KMS-11 (cell line): ENCODE data around the gene MBNL1.

Experiments
- H2AFZ ChIP-seq: fragments of 200-600 bp; sonication (generic); 2 replicates; pipeline ENCODE4 v1.6.1; 2016; ENCODE audit warnings: antibody characterized with exemption, mixed run types, low read depth
- H3K27ac ChIP-seq: fragments of 200-600 bp; sonication (generic); 2 replicates; pipeline ENCODE4 v1.6.1; 2016; ENCODE audit warnings: mild to moderate bottlenecking, mixed run types
- H3K27me3 ChIP-seq: fragments of 200-600 bp; sonication (generic); 2 replicates; pipeline ENCODE4 v1.6.1; 2017; ENCODE audit warnings: mild to moderate bottlenecking, low read depth, mixed run types, moderate library complexity; ENCODE audit not compliant: insufficient read depth
- H3K36me3 ChIP-seq: fragments of 200-600 bp; sonication (generic); 2 replicates; pipeline ENCODE4 v1.6.1; 2017; ENCODE audit warnings: mild to moderate bottlenecking, mixed run types; ENCODE audit not compliant: insufficient read depth
- H3K4me1 ChIP-seq: fragments of 200-600 bp; sonication (generic); 2 replicates; pipeline ENCODE4 v1.6.1; 2016; ENCODE audit warnings: mild to moderate bottlenecking, low read depth, mixed run types; ENCODE audit not compliant: poor library complexity, severe bottlenecking
- H3K4me2 ChIP-seq: fragments of 200-600 bp; sonication (generic); 2 replicates; pipeline ENCODE4 v1.7.0; 2016; ENCODE audit warnings: mild to moderate bottlenecking, mixed run types
- H3K4me3 ChIP-seq: fragments of 200-600 bp; sonication (generic); IDR thresholded peaks from 2 replicates; pipeline ENCODE4 v1.6.1; 2017; ENCODE audit warnings: low read depth, low read length, mixed read lengths; ENCODE audit not compliant: insufficient read depth
- H3K79me2 ChIP-seq: fragments of 200-600 bp; sonication (generic); 2 replicates; pipeline ENCODE4 v1.6.1; 2016; ENCODE audit warnings: low read depth, mixed run types; ENCODE audit not compliant: insufficient read depth
- H3K9ac ChIP-seq: fragments of 200-600 bp; sonication (generic); 2 replicates; pipeline ENCODE4 v1.6.1; 2016; ENCODE audit warnings: mild to moderate bottlenecking, mixed run types
- H4K20me1 ChIP-seq: fragments of 200-600 bp; sonication (generic); 2 replicates; pipeline ENCODE4 v1.6.1; 2016; ENCODE audit warnings: mild to moderate bottlenecking, mixed run types; ENCODE audit not compliant: insufficient read depth
- TF ChIP-seq, protein P1 (sequence below): fragments of 200-600 bp; sonication (generic); conservative IDR thresholded peaks from 2 replicates; pipeline ENCODE4 v1.6.1; 2017; ENCODE audit warnings: low read depth, mild to moderate bottlenecking, antibody characterized with exemption, low read length, moderate library complexity, mixed read lengths

The MBNL1 gene

GRCh38 chr3:152327203-152327602 is 58.5 kb downstream of the MBNL1 start:
- Histone ChIP-seq H3K4me1 (peaks cover 99% of the 10 kb centered on the region), H3K4me3 (no peak overlapping the region), H3K36me3 (peaks cover 7% of the 10 kb centered on the region; the same call in 1 of the 2 replicates), H3K79me2 (peaks cover 99% of the 10 kb centered on the region), H2AFZ (no peak overlapping the region), H3K9ac (no peak overlapping the region), H3K4me2 (peak overlapping the region; percentile 30), H3K27me3 (no peaks in the 10 kb centered on the region), H4K20me1 (peaks cover 38% of the 10 kb centered on the region), H3K27ac (peak overlapping the region; percentile 13; the same call in 1 of the 2 replicates)
- TF ChIP-seq, protein P1, sequence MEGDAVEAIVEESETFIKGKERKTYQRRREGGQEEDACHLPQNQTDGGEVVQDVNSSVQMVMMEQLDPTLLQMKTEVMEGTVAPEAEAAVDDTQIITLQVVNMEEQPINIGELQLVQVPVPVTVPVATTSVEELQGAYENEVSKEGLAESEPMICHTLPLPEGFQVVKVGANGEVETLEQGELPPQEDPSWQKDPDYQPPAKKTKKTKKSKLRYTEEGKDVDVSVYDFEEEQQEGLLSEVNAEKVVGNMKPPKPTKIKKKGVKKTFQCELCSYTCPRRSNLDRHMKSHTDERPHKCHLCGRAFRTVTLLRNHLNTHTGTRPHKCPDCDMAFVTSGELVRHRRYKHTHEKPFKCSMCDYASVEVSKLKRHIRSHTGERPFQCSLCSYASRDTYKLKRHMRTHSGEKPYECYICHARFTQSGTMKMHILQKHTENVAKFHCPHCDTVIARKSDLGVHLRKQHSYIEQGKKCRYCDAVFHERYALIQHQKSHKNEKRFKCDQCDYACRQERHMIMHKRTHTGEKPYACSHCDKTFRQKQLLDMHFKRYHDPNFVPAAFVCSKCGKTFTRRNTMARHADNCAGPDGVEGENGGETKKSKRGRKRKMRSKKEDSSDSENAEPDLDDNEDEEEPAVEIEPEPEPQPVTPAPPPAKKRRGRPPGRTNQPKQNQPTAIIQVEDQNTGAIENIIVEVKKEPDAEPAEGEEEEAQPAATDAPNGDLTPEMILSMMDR = no peak

DNA sequence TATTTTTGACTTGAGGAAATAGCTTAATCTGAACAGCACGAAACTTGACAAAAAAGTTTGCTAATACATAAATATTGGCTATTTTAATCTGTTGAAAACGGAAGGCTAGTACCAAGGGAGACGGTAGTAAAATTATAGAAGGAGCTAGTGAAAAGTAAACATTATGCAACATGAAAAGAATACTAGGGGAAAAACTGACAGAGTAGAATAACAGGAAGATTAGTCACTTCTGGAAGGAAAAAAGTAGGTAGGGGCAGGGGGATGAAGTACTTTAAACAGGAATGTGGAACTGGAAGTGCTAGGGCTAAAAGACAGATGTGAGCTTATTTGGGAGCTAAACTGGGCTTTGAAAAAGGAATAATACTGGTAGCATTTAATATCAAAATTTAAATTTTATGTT is 60.1 kb downstream of the MBNL1 start:
- Histone ChIP-seq H3K4me2 (peak overlapping the region; percentile 41), H3K27ac (peak overlapping the region; percentile 43; the same call in 1 of the 2 replicates), H3K79me2 (peaks cover 99% of the 10 kb centered on the region), H3K4me1 (peaks cover 99% of the 10 kb centered on the region), H3K9ac (no peak overlapping the region), H3K36me3 (peaks cover 7% of the 10 kb centered on the region; the same call in 1 of the 2 replicates), H3K27me3 (no peaks in the 10 kb centered on the region), H2AFZ (no peak overlapping the region), H4K20me1 (peaks cover 41% of the 10 kb centered on the region), H3K4me3 (no peak overlapping the region)
- TF ChIP-seq, protein P1 = no peak

- H3K79me2 ChIP-seq = peaks cover 100% of the 10 kb centered on the region
- peak overlapping the region; percentile 37 for H3K4me3 ChIP-seq
- peak overlapping the region; percentile 63 for H3K27ac ChIP-seq
These were observed 61.8 kb downstream of the MBNL1 start for GRCh38 chr3:152330559-152330958.

GRCh38 chr3:152331018-152331541 is 62.4 kb downstream of the MBNL1 start:
- H2AFZ ChIP-seq = no peak overlapping the region
- TF ChIP-seq, protein P1 = no peak
- H3K4me2 ChIP-seq = peak overlapping the region; percentile 74
- H3K27ac ChIP-seq = peak overlapping the region; percentile 63
- peaks cover 100% of the 10 kb centered on the region for H3K79me2 ChIP-seq
- H3K36me3 ChIP-seq = peaks cover 4% of the 10 kb centered on the region; the same call in 1 of the 2 replicates
- peaks cover 100% of the 10 kb centered on the region for H3K4me1 ChIP-seq
- no peak overlapping the region; the same call in 1 of the 2 replicates for H3K9ac ChIP-seq
- H3K4me3 ChIP-seq = peak overlapping the region; percentile 37
- peaks cover 49% of the 10 kb centered on the region for H4K20me1 ChIP-seq
- no peaks in the 10 kb centered on the region for H3K27me3 ChIP-seq

More at GRCh38 chr3:152330559-152330958, 61.8 kb downstream of the MBNL1 start:
- no peak overlapping the region for H2AFZ ChIP-seq
- H4K20me1 ChIP-seq = peaks cover 51% of the 10 kb centered on the region
- H3K27me3 ChIP-seq = no peaks in the 10 kb centered on the region
- no peak overlapping the region for H3K9ac ChIP-seq
- H3K4me2 ChIP-seq = peak overlapping the region; percentile 74
- peaks cover 100% of the 10 kb centered on the region for H3K4me1 ChIP-seq
- TF ChIP-seq, protein P1 = no peak
- H3K36me3 ChIP-seq = peaks cover 7% of the 10 kb centered on the region; the same call in 1 of the 2 replicates
